BJ (cell line): Measurements from ENCODE around the gene CYP2W1. TPM values are rescaled to one million over a fixed set of nuclear protein-coding genes. Genes with fewer than 3 reads are reported as not detected.

ENCODE experiments used
- CTCF ChIA-PET: fragments of 350-600 bp; formaldehyde crosslinking; extraction: SDS; loops from one replicate; lab custom pipeline; 2021; ENCODE audit warnings: antibody characterized with exemption, inconsistent platforms; lab: Yijun Ruan, JAX
- POLR2A ChIA-PET: fragments of 300-600 bp; sonication (Branson Sonifier 250); formaldehyde crosslinking; extraction: SDS; loops from one replicate; lab custom pipeline; 2021; ENCODE audit warnings: antibody characterized with exemption; lab: Charles Lee
- DNase-seq: peaks from one replicate; pipeline ENCODE4 v3.0.0-alpha.2; 2011; ENCODE audit warnings: low read depth
- H3K27me3 ChIP-seq: 2 replicates; pipeline ENCODE4 v1.6.0; 2011; ENCODE audit warnings: low read length; ENCODE audit not compliant: control insufficient read depth, insufficient read depth
- H3K36me3 ChIP-seq: 2 replicates; pipeline ENCODE4 v1.5.1; 2011; ENCODE audit warnings: low read length; ENCODE audit not compliant: control insufficient read depth, insufficient read depth
- H3K4me3 ChIP-seq: 2 replicates; pipeline ENCODE4 v1.5.1; 2011; ENCODE audit warnings: low read depth, mild to moderate bottlenecking, control low read depth, low read length
- polyA minus RNA-seq: library from RNA; depleted of rRNA, polyadenylated mRNA; stranded (reverse); fragments of >200 nt; gene quantifications from 2 replicates; pipeline ENCODE4 v1.2.3, GENCODE V29; 2011; rRNA and poly(A)+ RNA removed
- polyA plus RNA-seq: library from polyadenylated mRNA; depleted of rRNA; stranded (reverse); fragments of >200 nt; gene quantifications from 2 replicates; pipeline ENCODE4 v1.2.3, GENCODE V29; 2011; rRNA removed
- TF ChIP-seq, protein P1 (sequence below): IDR thresholded peaks from 2 replicates; pipeline ENCODE4 v1.5.1; 2011; ENCODE audit warnings: low read depth, mild to moderate bottlenecking, control low read depth, inconsistent platforms, low read length, moderate library complexity; ENCODE audit not compliant: insufficient read depth

CYP2W1 gene, protein sequence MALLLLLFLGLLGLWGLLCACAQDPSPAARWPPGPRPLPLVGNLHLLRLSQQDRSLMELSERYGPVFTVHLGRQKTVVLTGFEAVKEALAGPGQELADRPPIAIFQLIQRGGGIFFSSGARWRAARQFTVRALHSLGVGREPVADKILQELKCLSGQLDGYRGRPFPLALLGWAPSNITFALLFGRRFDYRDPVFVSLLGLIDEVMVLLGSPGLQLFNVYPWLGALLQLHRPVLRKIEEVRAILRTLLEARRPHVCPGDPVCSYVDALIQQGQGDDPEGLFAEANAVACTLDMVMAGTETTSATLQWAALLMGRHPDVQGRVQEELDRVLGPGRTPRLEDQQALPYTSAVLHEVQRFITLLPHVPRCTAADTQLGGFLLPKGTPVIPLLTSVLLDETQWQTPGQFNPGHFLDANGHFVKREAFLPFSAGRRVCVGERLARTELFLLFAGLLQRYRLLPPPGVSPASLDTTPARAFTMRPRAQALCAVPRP
- polyA plus RNA-seq (not detected in 2 replicates), polyA minus RNA-seq (not detected in 2 replicates)

DNA sequence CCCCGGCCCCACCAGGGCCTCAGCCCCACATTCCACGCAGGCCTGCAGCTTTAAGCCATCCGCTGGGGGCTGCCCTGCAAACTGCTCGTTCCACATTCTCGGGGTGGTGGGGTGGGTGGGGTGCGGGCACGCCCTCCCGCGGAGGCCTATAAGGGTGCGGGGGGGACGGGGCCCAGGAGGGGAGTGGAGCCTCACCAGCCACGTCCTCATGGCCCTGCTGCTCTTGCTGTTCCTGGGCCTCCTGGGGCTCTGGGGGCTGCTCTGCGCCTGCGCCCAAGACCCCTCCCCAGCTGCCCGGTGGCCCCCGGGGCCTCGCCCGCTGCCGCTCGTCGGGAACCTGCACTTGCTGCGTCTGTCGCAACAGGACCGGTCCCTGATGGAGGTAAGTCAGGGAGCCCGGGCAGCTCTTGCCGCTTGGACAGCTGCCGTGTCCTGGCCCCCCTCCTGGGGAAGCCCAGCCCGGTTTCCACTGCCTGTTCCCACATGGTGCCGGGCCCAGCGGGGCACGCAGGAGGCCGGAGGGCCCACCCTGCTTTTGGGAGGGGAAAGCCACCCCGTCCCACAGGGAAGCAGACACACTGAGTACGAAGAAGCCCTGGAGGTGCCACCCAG, at the start of gene CYP2W1:
TSS of gene CYP2W1 (plus strand) at position 178 of the 612 bp plus-strand sequence. CDS start at position 209, 31 bp downstream.
- no peak for DNase-seq
- TF ChIP-seq, protein P1, sequence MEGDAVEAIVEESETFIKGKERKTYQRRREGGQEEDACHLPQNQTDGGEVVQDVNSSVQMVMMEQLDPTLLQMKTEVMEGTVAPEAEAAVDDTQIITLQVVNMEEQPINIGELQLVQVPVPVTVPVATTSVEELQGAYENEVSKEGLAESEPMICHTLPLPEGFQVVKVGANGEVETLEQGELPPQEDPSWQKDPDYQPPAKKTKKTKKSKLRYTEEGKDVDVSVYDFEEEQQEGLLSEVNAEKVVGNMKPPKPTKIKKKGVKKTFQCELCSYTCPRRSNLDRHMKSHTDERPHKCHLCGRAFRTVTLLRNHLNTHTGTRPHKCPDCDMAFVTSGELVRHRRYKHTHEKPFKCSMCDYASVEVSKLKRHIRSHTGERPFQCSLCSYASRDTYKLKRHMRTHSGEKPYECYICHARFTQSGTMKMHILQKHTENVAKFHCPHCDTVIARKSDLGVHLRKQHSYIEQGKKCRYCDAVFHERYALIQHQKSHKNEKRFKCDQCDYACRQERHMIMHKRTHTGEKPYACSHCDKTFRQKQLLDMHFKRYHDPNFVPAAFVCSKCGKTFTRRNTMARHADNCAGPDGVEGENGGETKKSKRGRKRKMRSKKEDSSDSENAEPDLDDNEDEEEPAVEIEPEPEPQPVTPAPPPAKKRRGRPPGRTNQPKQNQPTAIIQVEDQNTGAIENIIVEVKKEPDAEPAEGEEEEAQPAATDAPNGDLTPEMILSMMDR: no peak
- H3K4me3 ChIP-seq: no peak within 1 kb of the TSS
- ChIA-PET CTCF (interaction anchor here (1.4 to 3.5 kb wide), 3 partner anchors 9 to 194 kb away, joined by 3 to 30 read pairs (median 4); no protein-coding TSS in a partner anchor), POLR2A (no interaction called here)
- no peaks in the 10 kb centered on the region for H3K36me3 ChIP-seq
- 0 out of 2 replicates have a peak, but pooled peaks cover 2% of the 10 kb centered on the region for H3K27me3 ChIP-seq

DNA sequence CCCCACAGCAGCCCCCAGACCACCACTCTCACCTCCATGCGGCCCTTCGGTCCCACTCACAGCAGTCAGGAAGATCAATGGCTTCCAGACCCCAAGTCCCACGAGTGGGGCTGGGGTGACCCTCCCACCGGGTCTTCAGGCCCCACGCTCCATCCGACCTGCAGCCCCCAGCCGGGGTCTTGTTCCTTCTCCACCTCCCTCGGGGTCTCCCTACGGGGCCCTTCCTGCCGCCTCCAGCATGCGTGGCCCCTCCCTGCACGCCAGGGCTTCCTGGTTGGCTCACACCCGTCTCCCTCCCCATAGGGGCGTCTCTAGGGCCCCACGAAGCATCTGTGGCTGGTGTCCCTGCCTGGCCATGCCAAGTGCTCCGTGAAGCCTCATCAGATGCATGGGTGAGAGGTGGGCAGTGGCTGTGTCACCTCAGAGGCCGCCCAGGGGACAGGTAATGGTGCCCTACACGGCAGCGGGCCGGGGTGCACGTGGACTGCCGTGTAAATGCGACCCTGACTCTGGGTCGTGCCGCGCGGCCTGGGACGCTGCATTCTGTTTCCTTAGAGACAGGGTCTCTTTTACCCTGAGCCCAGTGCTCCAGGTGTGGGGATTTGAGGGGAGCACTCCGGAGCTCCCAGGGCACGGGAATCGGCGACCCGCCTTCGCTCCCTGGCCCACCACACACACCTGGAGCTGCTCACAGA, 48.4 kb upstream of the CYP2W1 start:
- ChIA-PET POLR2A (no interaction called here), CTCF (no interaction called here)
- Histone ChIP-seq H3K27me3 (no peaks in the 10 kb centered on the region), H3K36me3 (no peaks in the 10 kb centered on the region), H3K4me3 (no peak overlapping the region)
- TF ChIP-seq, protein P1: no peak
- no peak for DNase-seq

DNA sequence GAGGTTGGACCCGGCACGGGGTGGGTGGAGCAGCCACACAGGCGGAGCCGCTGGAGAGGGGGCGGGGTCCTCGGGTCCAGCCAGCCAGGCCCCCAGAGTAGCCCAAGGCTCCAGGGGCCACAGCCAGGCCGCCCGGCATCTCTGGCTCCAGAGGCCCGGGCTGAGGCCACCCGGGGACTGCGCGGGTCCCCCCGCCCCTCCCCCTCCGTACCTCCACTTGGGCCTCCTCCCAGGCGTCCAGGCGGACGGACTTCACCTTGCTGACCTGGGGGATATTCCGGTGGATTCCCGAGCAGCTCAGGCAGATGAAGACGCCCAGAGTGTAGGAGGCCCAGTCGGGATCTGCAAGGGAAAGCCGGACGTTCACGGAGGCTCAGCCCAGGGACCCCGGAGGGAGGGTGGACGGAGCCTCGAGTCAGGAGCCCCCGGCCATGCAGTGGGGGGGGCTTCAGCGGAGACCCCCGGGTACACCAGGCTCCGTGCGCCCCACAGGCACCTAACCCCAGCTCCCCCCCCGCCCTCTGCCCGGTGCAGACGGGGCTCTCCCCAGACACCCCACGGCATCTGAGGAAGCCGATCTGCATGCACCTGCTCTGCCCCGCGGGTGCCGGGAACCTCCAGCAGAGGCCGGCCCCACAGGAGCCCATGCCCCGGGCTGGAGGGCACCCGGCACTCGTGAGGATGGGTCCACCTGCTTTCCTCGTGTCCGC, 47.7 kb upstream of the CYP2W1 start:
- TF ChIP-seq, protein P1: no peak
- DNase-seq: no peak
- ChIA-PET CTCF (no interaction called here), POLR2A (no interaction called here)
- Histone ChIP-seq H3K4me3 (no peak overlapping the region), H3K27me3 (no peaks in the 10 kb centered on the region), H3K36me3 (no peaks in the 10 kb centered on the region)

GRCh38 chr7:935874-936385, 47.1 kb upstream of the CYP2W1 start:
- POLR2A ChIA-PET: no interaction called here
- CTCF ChIA-PET: no interaction called here
- TF ChIP-seq, protein P1: no peak
- no peak overlapping the region for H3K4me3 ChIP-seq
- no peaks in the 10 kb centered on the region for H3K36me3 ChIP-seq
- H3K27me3 ChIP-seq: no peaks in the 10 kb centered on the region
- no peak for DNase-seq
